Ectodermal cell (in vitro differentiated cells): ENCODE data around the gene SMAD7.
"Not testable (repeated sequence)": the region's sequence is repeated elsewhere in the genome, so short reads cannot be mapped to it uniquely, and the experiment has no call there.

Source experiments
- H3K27ac ChIP-seq: 2 replicates; pipeline ENCODE4 v1.7.0; 2013; ENCODE audit warnings: mild to moderate bottlenecking, low read depth, low read length; ENCODE audit not compliant: insufficient read depth, poor library complexity, severe bottlenecking
- H3K27me3 ChIP-seq: 2 replicates; pipeline ENCODE4 v1.7.0; 2013; ENCODE audit warnings: mild to moderate bottlenecking, low read length; ENCODE audit not compliant: insufficient read depth, control insufficient read depth, poor library complexity, severe bottlenecking
- H3K36me3 ChIP-seq: one replicate; pipeline ENCODE4 v1.7.0; 2013; ENCODE audit warnings: low read length; ENCODE audit not compliant: control insufficient read depth, insufficient read depth
- H3K4me1 ChIP-seq: one replicate; pipeline ENCODE4 v1.7.0; 2013; ENCODE audit warnings: low read length; ENCODE audit not compliant: control insufficient read depth, insufficient read depth
- H3K4me3 ChIP-seq: 2 replicates; pipeline ENCODE4 v1.7.0; 2013; ENCODE audit warnings: low read depth, low read length, control low read depth; ENCODE audit not compliant: insufficient read depth
- H3K9me3 ChIP-seq: 2 replicates; pipeline ENCODE4 v1.7.0; 2013; ENCODE audit warnings: mild to moderate bottlenecking, low read length, moderate library complexity; ENCODE audit not compliant: control insufficient read depth
- WGBS, 2 experiments: methylation state at CpG; one replicate each; pipeline ENCODE4 v1.1.7; 2013; ENCODE audit warnings: missing lambda C conversion rate in 2 of 2; 5-methylcytosine and 5-hydroxymethylcytosine counted together

The SMAD7 gene

GRCh38 chr18:48876590-48876989 lies 74.2 kb downstream of the SMAD7 start:
- no peaks in the 10 kb centered on the region for H3K27me3 ChIP-seq
- H3K4me3 ChIP-seq: no peak overlapping the region
- no peaks in the 10 kb centered on the region for H3K36me3 ChIP-seq
- WGBS, 2 experiments: 94 to 95% methylated on average over 6 of the region's 6 CpGs
- H3K4me1 ChIP-seq: no peaks in the 10 kb centered on the region
- no peaks in the 10 kb centered on the region for H3K9me3 ChIP-seq
- H3K27ac ChIP-seq: no peak overlapping the region

- Histone ChIP-seq H3K36me3 (no peaks in the 10 kb centered on the region), H3K4me3 (no peak overlapping the region), H3K27me3 (no peaks in the 10 kb centered on the region), H3K27ac (no peak overlapping the region), H3K9me3 (no peaks in the 10 kb centered on the region), H3K4me1 (no peaks in the 10 kb centered on the region)
- WGBS, 2 experiments: 78 to 81% methylated on average over 15 of the region's 15 CpGs
Observed at GRCh38 chr18:48875942-48876511, 74.7 kb downstream of the SMAD7 start.

GRCh38 chr18:48875314-48875941 lies 75.3 kb downstream of the SMAD7 start:
- H3K27ac ChIP-seq: no peak overlapping the region
- no peaks in the 10 kb centered on the region for H3K9me3 ChIP-seq
- H3K4me1 ChIP-seq: no peaks in the 10 kb centered on the region
- no peak overlapping the region for H3K4me3 ChIP-seq
- H3K27me3 ChIP-seq: no peaks in the 10 kb centered on the region
- 95 to 97% methylated on average over 18 of the region's 18 CpGs for WGBS, 2 experiments
- no peaks in the 10 kb centered on the region for H3K36me3 ChIP-seq

GRCh38 chr18:48874701-48875162 lies 76.0 kb downstream of the SMAD7 start:
- Histone ChIP-seq H3K27me3 (no peaks in the 10 kb centered on the region), H3K4me3 (no peak overlapping the region), H3K27ac (no peak overlapping the region), H3K36me3 (no peaks in the 10 kb centered on the region), H3K4me1 (no peaks in the 10 kb centered on the region), H3K9me3 (no peaks in the 10 kb centered on the region)
- WGBS, 2 experiments: 94% methylated on average over 15 of the region's 15 CpGs

GRCh38 chr18:48874233-48874632 lies 76.5 kb downstream of the SMAD7 start:
- H3K4me3 ChIP-seq: no peak overlapping the region
- H3K27ac ChIP-seq: no peak overlapping the region
- H3K36me3 ChIP-seq: no peaks in the 10 kb centered on the region
- H3K4me1 ChIP-seq: no peaks in the 10 kb centered on the region
- H3K9me3 ChIP-seq: no peaks in the 10 kb centered on the region
- 94% methylated on average over 5 of the region's 5 CpGs for WGBS, 2 experiments
- H3K27me3 ChIP-seq: no peaks in the 10 kb centered on the region

GRCh38 chr18:48872234-48873145 lies 78.3 kb downstream of the SMAD7 start:
- H3K27me3 ChIP-seq: no peaks in the 10 kb centered on the region
- no peaks in the 10 kb centered on the region for H3K36me3 ChIP-seq
- H3K27ac ChIP-seq: no peak overlapping the region
- 86 to 90% methylated on average over 20 of the region's 20 CpGs for WGBS, 2 experiments
- peaks cover 4% of the 10 kb centered on the region for H3K4me1 ChIP-seq
- no peak overlapping the region for H3K4me3 ChIP-seq
- H3K9me3 ChIP-seq: no peaks in the 10 kb centered on the region

- H3K4me1 ChIP-seq: peaks cover 4% of the 10 kb centered on the region
- H3K27ac ChIP-seq: no peak overlapping the region
- H3K27me3 ChIP-seq: no peaks in the 10 kb centered on the region
- 95% methylated on average over 23 of the region's 23 CpGs for WGBS, 2 experiments
- H3K36me3 ChIP-seq: no peaks in the 10 kb centered on the region
- no peak overlapping the region for H3K4me3 ChIP-seq
- H3K9me3 ChIP-seq: no peaks in the 10 kb centered on the region
Observed at GRCh38 chr18:48871391-48872166, 79.2 kb downstream of the SMAD7 start.

- H3K27ac ChIP-seq, H3K36me3 ChIP-seq, H3K4me1 ChIP-seq, H3K4me3 ChIP-seq, H3K27me3 ChIP-seq, H3K9me3 ChIP-seq: not testable (repeated sequence)
- WGBS, 2 experiments: 89 to 92% methylated on average over 13 of the region's 13 CpGs
Observed at GRCh38 chr18:48870926-48871325, 79.8 kb downstream of the SMAD7 start.
